SK-N-MC (cell line): Measurements from ENCODE around the gene FOXP1.

Source experiments
- EZH2 ChIP-seq: fragments of 200-600 bp; sonication (generic); IDR thresholded peaks from one replicate; pipeline ENCODE4 v1.6.1; 2017; ENCODE audit warnings: antibody characterized with exemption
- FOXP2 ChIP-seq: optimal IDR thresholded peaks from 2 replicates; pipeline ENCODE3; 2011; ENCODE audit warnings: mild to moderate bottlenecking, moderate library complexity; ENCODE audit not compliant: insufficient read depth; ENCODE audit errors: extremely low read length, control extremely low read depth
- POLR2AphosphoS5 ChIP-seq: IDR thresholded peaks from 2 replicates; pipeline ENCODE4 v1.6.1; 2012; ENCODE audit warnings: mild to moderate bottlenecking, low read depth, low read length, borderline replicate concordance

DNA sequence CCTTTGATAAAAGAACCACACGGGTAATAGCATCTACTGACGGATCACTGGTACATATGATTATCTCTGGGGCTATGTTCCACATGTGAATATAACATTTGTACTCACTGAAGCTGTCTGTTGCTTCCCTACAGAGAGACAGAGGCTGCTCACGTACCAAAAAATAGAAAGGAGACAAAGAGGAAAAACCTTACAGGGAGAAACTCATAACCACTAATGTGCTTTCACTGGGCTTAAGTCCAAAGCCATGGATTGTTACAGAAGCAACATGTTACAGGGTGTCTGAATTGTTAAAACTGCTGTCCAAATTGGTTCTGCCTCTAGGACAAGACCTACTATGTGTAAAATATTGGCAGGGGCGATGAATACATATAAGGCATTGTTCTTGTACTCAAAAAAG is 311.9 kb downstream of the FOXP1 start:
- TF ChIP-seq POLR2AphosphoS5 (no peak), EZH2 (no peak), FOXP2 (no peak)
